Neural cell (in vitro differentiated cells): Measurements from ENCODE around the gene CXCR3. TPM values are rescaled to one million over a fixed set of nuclear protein-coding genes. Genes with fewer than 3 reads are reported as not detected.

ENCODE experiments used
- H2AFZ ChIP-seq: fragments of 200-600, 300-800 bp; sonication (generic), shearing (Covaris generic); 2 replicates; pipeline ENCODE4 v1.6.0; 2014; ENCODE audit warnings: low read depth, mild to moderate bottlenecking, antibody characterized with exemption, low read length, moderate library complexity
- H3F3A ChIP-seq: fragments of 200-600 bp; shearing (Covaris generic); 2 replicates; pipeline ENCODE4 v1.6.1; 2016; ENCODE audit warnings: mild to moderate bottlenecking, moderate library complexity, mixed read lengths, antibody characterized with exemption, low read length; ENCODE audit not compliant: insufficient read depth, poor library complexity, severe bottlenecking
- H3K27ac ChIP-seq: fragments of 200-600, 300-800 bp; sonication (generic), shearing (Covaris generic); 2 replicates; pipeline ENCODE4 v1.5.1; 2014; ENCODE audit warnings: mild to moderate bottlenecking, low read length, moderate library complexity
- H3K27me3 ChIP-seq: fragments of 300-800, 200-600 bp; sonication (generic), shearing (Covaris generic); 2 replicates; pipeline ENCODE4 v1.6.0; 2014; ENCODE audit warnings: mild to moderate bottlenecking, low read depth, low read length, moderate library complexity; ENCODE audit not compliant: insufficient read depth
- H3K36me3 ChIP-seq: fragments of 300-800, 200-600 bp; sonication (generic), shearing (Covaris generic); 2 replicates; pipeline ENCODE4 v1.5.1; 2014; ENCODE audit warnings: mild to moderate bottlenecking, antibody characterized with exemption, low read length, moderate library complexity; ENCODE audit not compliant: insufficient read depth
- H3K4me2 ChIP-seq: fragments of 300-800, 200-600 bp; sonication (generic), shearing (Covaris generic); 2 replicates; pipeline ENCODE4 v1.6.0; 2014; ENCODE audit warnings: mild to moderate bottlenecking, low read length
- H3K4me3 ChIP-seq: fragments of 300-800, 200-600 bp; sonication (generic), shearing (Covaris generic); 2 replicates; pipeline ENCODE4 v1.5.1; 2014; ENCODE audit warnings: mild to moderate bottlenecking, low read length, moderate library complexity
- H3K79me2 ChIP-seq: fragments of 200-600 bp; shearing (Covaris generic); replicated peaks from 2 replicates; pipeline ENCODE4 v1.6.0; 2014; ENCODE audit warnings: mild to moderate bottlenecking, low read length, moderate library complexity; ENCODE audit not compliant: insufficient read depth
- H3K9ac ChIP-seq: fragments of 300-800, 200-600 bp; sonication (generic), shearing (Covaris generic); 2 replicates; pipeline ENCODE4 v1.6.1; 2016; ENCODE audit warnings: mild to moderate bottlenecking, low read length, mixed read lengths
- H3K9me2 ChIP-seq: fragments of 200-600 bp; shearing (Covaris generic); 2 replicates; pipeline ENCODE4 v1.6.1; 2016; ENCODE audit warnings: mild to moderate bottlenecking, low read length, mixed read lengths; ENCODE audit not compliant: insufficient read depth
- H3K9me3 ChIP-seq: fragments of 200-600, 300-800 bp; sonication (generic), shearing (Covaris generic); 2 replicates; pipeline ENCODE4 v1.6.1; 2016; ENCODE audit warnings: mild to moderate bottlenecking, mixed run types, low read length, moderate library complexity, mixed read lengths
- H4K20me1 ChIP-seq: fragments of 200-600 bp; shearing (Covaris generic); 2 replicates; pipeline ENCODE4 v1.6.1; 2016; ENCODE audit warnings: mild to moderate bottlenecking, mixed run types; ENCODE audit not compliant: insufficient read depth
- EZH2 ChIP-seq: fragments of 200-600, 300-800 bp; shearing (Covaris generic), sonication (generic); IDR thresholded peaks from 2 replicates; pipeline ENCODE4 v1.6.1; 2014; ENCODE audit warnings: antibody characterized with exemption, low read length, borderline replicate concordance, mild to moderate bottlenecking; ENCODE audit not compliant: insufficient read depth, poor library complexity, severe bottlenecking
- SMC3 ChIP-seq: fragments of 450-650 bp; conservative IDR thresholded peaks from 2 replicates; pipeline ENCODE4 v1.6.1; 2014; ENCODE audit warnings: antibody characterized with exemption, mild to moderate bottlenecking, moderate library complexity; ENCODE audit not compliant: poor library complexity
- TAF1 ChIP-seq: IDR thresholded peaks from 2 replicates; pipeline ENCODE4 v1.6.1; 2012; ENCODE audit warnings: low read depth
- polyA plus RNA-seq: library from polyadenylated mRNA; depleted of rRNA; stranded (reverse); fragments of >200 nt; gene quantifications from 2 replicates; pipeline ENCODE4 v1.2.3, GENCODE V29; 2014
- TF ChIP-seq, protein P1 (sequence below): fragments of 450-650 bp; IDR thresholded peaks from 2 replicates; pipeline ENCODE4 v1.5.1; 2014; ENCODE audit warnings: antibody characterized with exemption, mild to moderate bottlenecking, moderate library complexity; ENCODE audit not compliant: poor library complexity, severe bottlenecking
- TF ChIP-seq, protein P2 (sequence below): IDR thresholded peaks from 2 replicates; pipeline ENCODE4 v1.6.1; 2012; ENCODE audit warnings: borderline replicate concordance

CXCR3 gene
- polyA plus RNA-seq, 1 donor from 2014 or later = not detected

DNA sequence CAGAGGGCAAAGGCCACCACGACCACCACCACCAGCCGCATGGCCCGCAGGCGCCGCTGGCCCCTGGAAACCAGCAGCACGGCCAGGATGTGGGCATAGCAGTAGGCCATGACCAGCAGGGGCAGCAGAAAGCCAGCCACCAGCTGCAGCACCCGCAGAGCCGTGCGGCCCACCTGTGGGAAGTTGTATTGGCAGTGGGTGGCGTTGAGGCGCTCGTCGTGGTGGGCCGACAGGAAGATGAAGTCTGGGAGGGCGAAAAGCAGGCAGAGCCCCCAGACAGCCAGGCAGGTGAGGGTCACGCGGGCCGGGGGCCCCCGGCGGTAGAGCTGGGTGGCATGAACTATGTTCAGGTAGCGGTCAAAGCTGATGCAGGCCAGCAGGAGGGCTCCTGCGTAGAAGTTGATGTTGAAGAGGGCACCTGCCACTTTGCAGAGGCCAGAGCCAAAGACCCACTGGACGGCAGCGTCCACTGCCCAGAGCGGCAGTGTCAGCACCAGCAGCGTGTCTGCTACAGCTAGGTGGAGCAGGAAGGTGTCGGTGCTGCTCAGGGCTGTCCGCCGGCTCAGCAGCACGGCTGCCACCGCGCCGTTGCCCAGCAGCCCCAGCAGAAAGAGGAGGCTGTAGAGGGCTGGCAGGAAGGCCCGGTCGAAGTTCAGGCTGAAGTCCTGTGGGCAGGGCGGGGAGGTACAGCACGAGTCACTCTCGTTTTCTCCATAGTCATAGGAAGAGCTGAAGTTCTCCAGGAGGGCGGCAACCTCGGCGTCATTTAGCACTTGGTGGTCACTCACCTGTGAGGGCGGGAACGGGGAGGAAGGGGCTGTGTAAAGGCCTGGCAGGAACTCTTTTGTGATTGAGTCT lies 1.4 kb downstream of the CXCR3 start:
- Histone ChIP-seq H3K4me3 (no peak overlapping the region), H4K20me1 (no peaks in the 10 kb centered on the region), H3K9ac (no peak overlapping the region)

DNA sequence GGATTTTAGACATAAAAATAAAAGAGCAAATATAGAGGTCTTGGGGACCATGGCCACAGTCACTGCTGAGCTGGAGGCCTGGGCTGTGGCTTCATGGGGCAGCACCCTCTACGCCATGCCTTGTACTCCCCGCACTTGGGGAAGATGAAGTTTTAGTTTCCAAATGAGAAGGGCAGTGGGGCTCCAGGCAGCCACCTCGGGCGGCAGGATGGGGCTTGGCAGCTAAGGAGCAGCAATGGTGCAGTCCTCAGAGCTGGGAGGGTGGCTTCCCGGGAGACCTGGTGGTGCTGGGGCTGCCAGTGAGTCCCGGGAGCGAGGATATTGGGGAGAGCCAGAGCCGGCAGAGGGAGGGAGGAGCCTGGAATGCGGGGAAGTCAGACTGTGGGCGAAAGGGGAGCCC lies 2.4 kb downstream of the CXCR3 start:
- Histone ChIP-seq H3K27me3 (no peaks in the 10 kb centered on the region), H2AFZ (no peak overlapping the region), H4K20me1 (no peaks in the 10 kb centered on the region), H3K36me3 (no peaks in the 10 kb centered on the region), H3F3A (no peaks in the 10 kb centered on the region), H3K4me2 (no peak overlapping the region), H3K79me2 (no peaks in the 10 kb centered on the region), H3K9me3 (no peaks in the 10 kb centered on the region), H3K4me3 (no peak overlapping the region), H3K9ac (no peak overlapping the region), H3K9me2 (no peaks in the 10 kb centered on the region), H3K27ac (no peak overlapping the region)
- TF ChIP-seq, protein P1, sequence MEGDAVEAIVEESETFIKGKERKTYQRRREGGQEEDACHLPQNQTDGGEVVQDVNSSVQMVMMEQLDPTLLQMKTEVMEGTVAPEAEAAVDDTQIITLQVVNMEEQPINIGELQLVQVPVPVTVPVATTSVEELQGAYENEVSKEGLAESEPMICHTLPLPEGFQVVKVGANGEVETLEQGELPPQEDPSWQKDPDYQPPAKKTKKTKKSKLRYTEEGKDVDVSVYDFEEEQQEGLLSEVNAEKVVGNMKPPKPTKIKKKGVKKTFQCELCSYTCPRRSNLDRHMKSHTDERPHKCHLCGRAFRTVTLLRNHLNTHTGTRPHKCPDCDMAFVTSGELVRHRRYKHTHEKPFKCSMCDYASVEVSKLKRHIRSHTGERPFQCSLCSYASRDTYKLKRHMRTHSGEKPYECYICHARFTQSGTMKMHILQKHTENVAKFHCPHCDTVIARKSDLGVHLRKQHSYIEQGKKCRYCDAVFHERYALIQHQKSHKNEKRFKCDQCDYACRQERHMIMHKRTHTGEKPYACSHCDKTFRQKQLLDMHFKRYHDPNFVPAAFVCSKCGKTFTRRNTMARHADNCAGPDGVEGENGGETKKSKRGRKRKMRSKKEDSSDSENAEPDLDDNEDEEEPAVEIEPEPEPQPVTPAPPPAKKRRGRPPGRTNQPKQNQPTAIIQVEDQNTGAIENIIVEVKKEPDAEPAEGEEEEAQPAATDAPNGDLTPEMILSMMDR = no peak
- TF ChIP-seq SMC3 (no peak), TAF1 (no peak)
- TF ChIP-seq, protein P2, sequence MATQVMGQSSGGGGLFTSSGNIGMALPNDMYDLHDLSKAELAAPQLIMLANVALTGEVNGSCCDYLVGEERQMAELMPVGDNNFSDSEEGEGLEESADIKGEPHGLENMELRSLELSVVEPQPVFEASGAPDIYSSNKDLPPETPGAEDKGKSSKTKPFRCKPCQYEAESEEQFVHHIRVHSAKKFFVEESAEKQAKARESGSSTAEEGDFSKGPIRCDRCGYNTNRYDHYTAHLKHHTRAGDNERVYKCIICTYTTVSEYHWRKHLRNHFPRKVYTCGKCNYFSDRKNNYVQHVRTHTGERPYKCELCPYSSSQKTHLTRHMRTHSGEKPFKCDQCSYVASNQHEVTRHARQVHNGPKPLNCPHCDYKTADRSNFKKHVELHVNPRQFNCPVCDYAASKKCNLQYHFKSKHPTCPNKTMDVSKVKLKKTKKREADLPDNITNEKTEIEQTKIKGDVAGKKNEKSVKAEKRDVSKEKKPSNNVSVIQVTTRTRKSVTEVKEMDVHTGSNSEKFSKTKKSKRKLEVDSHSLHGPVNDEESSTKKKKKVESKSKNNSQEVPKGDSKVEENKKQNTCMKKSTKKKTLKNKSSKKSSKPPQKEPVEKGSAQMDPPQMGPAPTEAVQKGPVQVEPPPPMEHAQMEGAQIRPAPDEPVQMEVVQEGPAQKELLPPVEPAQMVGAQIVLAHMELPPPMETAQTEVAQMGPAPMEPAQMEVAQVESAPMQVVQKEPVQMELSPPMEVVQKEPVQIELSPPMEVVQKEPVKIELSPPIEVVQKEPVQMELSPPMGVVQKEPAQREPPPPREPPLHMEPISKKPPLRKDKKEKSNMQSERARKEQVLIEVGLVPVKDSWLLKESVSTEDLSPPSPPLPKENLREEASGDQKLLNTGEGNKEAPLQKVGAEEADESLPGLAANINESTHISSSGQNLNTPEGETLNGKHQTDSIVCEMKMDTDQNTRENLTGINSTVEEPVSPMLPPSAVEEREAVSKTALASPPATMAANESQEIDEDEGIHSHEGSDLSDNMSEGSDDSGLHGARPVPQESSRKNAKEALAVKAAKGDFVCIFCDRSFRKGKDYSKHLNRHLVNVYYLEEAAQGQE = no peak

More for the DNA sequence above, 1.4 kb downstream of the CXCR3 start:
- Histone ChIP-seq H3K9me2 (no peaks in the 10 kb centered on the region), H2AFZ (no peak overlapping the region), H3K27ac (no peak overlapping the region), H3K27me3 (no peaks in the 10 kb centered on the region), H3K36me3 (no peaks in the 10 kb centered on the region), H3K79me2 (no peaks in the 10 kb centered on the region), H3F3A (no peaks in the 10 kb centered on the region), H3K9me3 (no peaks in the 10 kb centered on the region), H3K4me2 (no peak overlapping the region)
- TF ChIP-seq EZH2 = no peak
- TF ChIP-seq, protein P2 = no peak
